GM18526 (cell line): ENCODE measurements around the gene KCTD15.

Experiments used
- POLR2A ChIP-seq: IDR thresholded peaks from 3 replicates; pipeline ENCODE4 v1.6.1; 2011; ENCODE audit not compliant: insufficient read length; ENCODE audit errors: extremely low read depth

Gene KCTD15

GRCh38 chr19:33796164-33796875, at the start of gene KCTD15:
KCTD15 (plus strand) TSS chr19:33796870; CDS start chr19:33800455, 3,585 bp downstream.
- no peak for TF ChIP-seq POLR2A

DNA sequence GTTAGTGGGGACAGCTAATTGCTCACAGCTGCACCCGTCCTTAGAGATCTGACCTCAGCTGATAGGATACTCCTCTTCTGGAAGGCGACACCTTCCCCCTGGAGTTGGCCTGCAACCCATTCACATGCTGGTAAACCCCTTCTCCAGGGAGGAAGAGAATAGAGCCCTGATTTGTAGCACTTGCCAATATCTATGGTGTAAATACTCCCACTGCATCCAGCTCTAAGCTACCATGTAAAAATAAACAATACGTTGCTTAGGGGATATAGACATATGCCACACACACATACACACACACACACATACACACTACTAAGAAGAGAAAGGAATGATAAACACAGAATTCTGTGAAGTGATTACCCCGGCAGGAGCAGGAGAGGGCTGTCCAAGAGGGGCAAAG, 49.4 kb upstream of the KCTD15 start:
- TF ChIP-seq POLR2A, result no peak

GRCh38 chr19:33748231-33748630, 48.4 kb upstream of the KCTD15 start:
- TF ChIP-seq POLR2A, result no peak

GRCh38 chr19:33749016-33749415, 47.7 kb upstream of the KCTD15 start:
- no peak for TF ChIP-seq POLR2A

DNA sequence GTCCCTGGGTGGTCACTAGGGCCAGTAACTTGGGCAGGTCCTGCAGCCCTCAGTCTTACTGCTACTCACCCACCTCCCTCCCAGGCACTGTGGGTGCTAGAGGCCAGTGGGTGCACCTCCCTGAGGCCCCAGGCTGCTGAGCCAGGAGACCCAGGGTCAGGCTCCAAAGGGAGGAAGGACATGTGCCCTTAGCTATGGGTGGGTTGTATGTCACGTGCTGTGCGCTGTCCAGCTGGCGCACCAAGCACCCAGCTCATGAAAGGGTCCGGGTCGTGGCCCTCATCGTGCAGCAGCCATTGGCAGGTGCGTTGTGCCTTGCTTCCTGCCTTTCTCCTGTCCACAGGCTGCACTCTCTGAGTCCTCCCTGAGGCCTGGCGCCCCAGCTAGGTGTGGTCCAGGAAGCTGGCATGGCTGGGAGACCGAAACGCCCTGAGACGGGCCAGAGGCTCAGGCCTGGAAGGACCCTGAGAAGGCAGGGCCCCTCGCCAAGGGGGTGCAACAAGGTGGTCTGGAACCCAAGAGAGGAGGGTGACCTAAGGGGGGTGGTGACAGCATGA, 47.0 kb upstream of the KCTD15 start:
- TF ChIP-seq POLR2A, result no peak

- TF ChIP-seq POLR2A, result no peak
These were observed 45.9 kb upstream of the KCTD15 start for GRCh38 chr19:33750587-33751435.

DNA sequence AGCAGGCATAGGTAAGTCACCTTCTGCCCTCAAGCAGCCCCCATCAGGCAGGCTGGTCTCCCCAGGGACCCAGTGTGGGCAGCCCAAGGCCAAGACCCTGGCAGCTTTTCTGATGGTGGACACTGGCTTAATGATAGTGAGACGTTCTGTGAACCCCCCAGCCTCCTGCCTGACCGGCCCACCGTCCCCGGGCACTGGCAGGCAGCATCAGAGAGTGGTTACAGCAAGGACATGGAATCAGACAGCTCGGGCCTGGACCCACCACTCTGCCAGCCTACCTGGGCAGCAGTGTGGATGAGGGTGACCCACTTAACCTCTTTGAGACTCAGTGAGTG, 45.3 kb upstream of the KCTD15 start:
- no peak for TF ChIP-seq POLR2A

GRCh38 chr19:33752018-33752800, 44.5 kb upstream of the KCTD15 start:
- TF ChIP-seq POLR2A, result no peak

DNA sequence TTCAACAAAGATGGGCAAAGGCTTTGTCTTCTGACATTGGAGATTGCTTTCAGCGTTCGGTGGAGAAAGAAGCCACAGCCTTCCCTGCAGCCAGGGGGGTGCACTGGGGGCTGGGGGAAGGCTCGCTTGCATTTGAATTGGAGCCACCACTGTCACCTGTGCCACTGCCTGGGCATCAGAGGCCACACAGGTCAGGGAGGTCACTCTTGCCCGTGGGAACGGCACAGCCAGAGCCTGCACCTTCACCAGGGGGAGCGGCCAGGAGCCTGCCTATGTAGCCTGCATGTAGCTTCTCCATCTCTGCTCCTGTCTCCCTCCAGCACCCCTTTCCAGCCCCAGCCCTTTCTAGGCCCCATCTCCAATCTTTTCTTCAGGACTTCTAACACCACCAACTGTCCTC, 43.7 kb upstream of the KCTD15 start:
- TF ChIP-seq POLR2A, result no peak

DNA sequence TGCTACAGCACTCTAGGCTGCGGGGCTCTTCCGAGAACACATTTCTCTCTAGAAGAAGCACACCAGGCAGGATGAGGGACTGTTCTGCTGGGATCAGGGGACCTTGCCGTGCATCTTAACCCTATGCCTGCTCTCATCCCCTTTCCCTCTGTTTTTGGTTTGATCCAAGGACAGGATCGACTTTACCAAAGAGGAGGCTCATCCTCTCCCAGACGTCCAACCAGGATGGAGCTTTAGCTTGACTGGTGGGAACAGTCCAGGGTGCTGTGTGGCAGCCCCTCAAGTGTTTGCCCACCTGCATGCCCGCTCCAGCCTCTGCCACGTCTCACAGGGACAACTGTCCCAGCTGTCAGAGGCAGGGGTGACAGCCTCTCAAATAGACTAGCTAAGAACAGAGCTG, 42.3 kb upstream of the KCTD15 start:
- TF ChIP-seq POLR2A, result no peak

GRCh38 chr19:33755099-33756035, 41.3 kb upstream of the KCTD15 start:
- TF ChIP-seq POLR2A, result no peak

DNA sequence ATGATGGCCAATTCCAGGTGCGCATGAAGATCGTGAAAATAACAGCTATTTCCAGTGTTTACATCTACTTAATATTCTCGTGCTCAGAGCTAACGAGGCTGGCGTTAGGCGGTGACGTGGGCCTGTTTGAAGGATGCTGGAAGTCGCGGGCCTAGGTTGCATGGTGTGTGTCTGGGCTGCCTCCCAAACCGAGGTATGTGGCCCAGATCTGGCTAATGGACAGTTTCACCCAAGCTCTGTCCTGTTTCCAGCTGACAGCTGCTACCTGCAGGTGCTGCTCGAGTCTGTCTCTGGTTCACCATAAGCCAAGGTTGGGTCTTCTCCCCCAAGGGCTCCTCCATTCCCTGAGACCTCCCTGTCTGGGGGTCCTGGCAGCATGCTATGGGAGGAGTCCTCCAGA, 40.5 kb upstream of the KCTD15 start:
- TF ChIP-seq POLR2A, result no peak

GRCh38 chr19:33758541-33759013, 38.1 kb upstream of the KCTD15 start:
- no peak for TF ChIP-seq POLR2A

DNA sequence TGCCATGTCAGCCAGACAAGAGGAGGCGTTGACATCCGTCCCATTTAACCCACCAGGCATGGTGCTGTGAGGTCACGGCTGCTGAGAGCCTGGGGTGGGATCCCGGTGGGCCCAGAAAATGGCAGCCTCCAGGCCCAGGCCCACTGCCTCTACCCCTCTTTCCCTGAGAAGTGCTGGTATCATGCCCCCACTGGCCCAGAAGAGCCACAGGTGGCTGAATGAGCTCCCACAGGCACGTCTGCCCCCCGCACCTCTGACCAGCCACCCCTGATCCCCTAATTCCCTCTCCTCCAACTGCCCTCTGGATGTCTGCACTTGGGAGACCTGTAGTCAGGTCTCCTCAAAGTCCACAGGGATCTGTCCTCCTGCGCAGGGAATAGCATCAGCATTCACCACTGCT, 37.3 kb upstream of the KCTD15 start:
- TF ChIP-seq POLR2A, result no peak
